ENCODE data around the gene GORASP2. TPM values are rescaled to one million over a fixed set of nuclear protein-coding genes. Genes with fewer than 3 reads are reported as not detected.

GORASP2 gene
- total RNA-seq, 1 experiment from 2014 or later, result 97.7 TPM

- Histone ChIP-seq H2AFZ (ENCODE audit: low read length) (no peak overlapping the region), H2BK12ac (ENCODE audit: insufficient read length, low read depth, low read length) (no peak overlapping the region), H2BK120ac (ENCODE audit: low read depth, low read length, poor library complexity, severe bottlenecking) (no peak overlapping the region), H4K5ac (ENCODE audit: insufficient read length, low read depth, low read length) (no peak overlapping the region), H2BK20ac (ENCODE audit: low read depth, low read length, poor library complexity, severe bottlenecking) (no peak overlapping the region), H3K27me3 (ENCODE audit: insufficient read depth, low read length) (no peaks in the 10 kb centered on the region), H4K91ac (ENCODE audit: insufficient read length, low read depth, low read length) (no peak overlapping the region), H3K9me3 (ENCODE audit: control insufficient read depth, low read depth, low read length) (no peaks in the 10 kb centered on the region), H4K20me1 (ENCODE audit: control insufficient read depth, insufficient read depth, insufficient read length) (no peaks in the 10 kb centered on the region), H3K18ac (ENCODE audit: insufficient read length, low read depth, low read length) (no peak overlapping the region), H3K9ac (ENCODE audit: extremely low read depth, insufficient read length, low read length) (no peak overlapping the region), H3K4me2 (ENCODE audit: insufficient read depth, insufficient read length, low read length) (no peak overlapping the region), H2AK5ac (ENCODE audit: insufficient read length, low read length) (no peak overlapping the region), H3K23ac (ENCODE audit: insufficient read length, low read depth, low read length) (no peak overlapping the region), H3K56ac (ENCODE audit: insufficient read length, low read depth, low read length) (no peak overlapping the region), H3T11ph (ENCODE audit: low read length) (no peak overlapping the region), H2BK15ac (ENCODE audit: low read depth, low read length) (no peak overlapping the region), H3K4ac (ENCODE audit: low read depth, low read length) (no peak overlapping the region), H3K79me2 (ENCODE audit: insufficient read depth, low read length) (peaks cover 27% of the 10 kb centered on the region; the same call in 1 of the 2 replicates), H4K8ac (replicated peaks; ENCODE audit: insufficient read length, low read depth, low read length) (no peak overlapping the region), H2BK5ac (ENCODE audit: insufficient read length, low read length) (no peak overlapping the region), H3K27ac (ENCODE audit: insufficient read length, low read depth, low read length) (no peak overlapping the region), H3K14ac (ENCODE audit: insufficient read depth, low read length) (no peak overlapping the region), H3K4me1 (ENCODE audit: insufficient read depth, low read length) (no peaks in the 10 kb centered on the region; the same call in 1 of the 2 replicates), H3K79me1 (ENCODE audit: insufficient read depth, low read depth, low read length, poor library complexity, severe bottlenecking) (peaks cover 12% of the 10 kb centered on the region), H3K23me2 (ENCODE audit: insufficient read length, low read depth, low read length, poor library complexity, severe bottlenecking) (no peaks in the 10 kb centered on the region)
- TF ChIP-seq CTCF (conservative IDR thresholded peaks at IDR 0.05), result no peak
- Mint-ChIP-seq H3K4me1 (peaks cover 11 to 20% of the 10 kb centered on the region in 2 experiments; a peak in 3 of 4 replicates), H3K9me3 (no peaks in the 10 kb centered on the region), H3K4me3 (no peak overlapping the region), H3K27me3 (ENCODE audit: low read depth) (no peaks in the 10 kb centered on the region), H3K36me3 (ENCODE audit: insufficient read depth in 1 of 3, low read depth in 3 of 3) (peaks cover 0 to 5% (median 0%) of the 10 kb centered on the region in 3 experiments; a peak in 2 of 7 replicates), H3K27ac (no peak overlapping the region)
- DNase-seq, result no peak
- no CpG with 5 or more reads among the region's 6 CpGs for WGBS (ENCODE audit: extremely low coverage, insufficient read length, low lambda C conversion rate)
These were observed 14.5 kb downstream of the GORASP2 start for GRCh38 chr2:170943596-170943995.

Measured in H9 (cell line).